ENCODE results near the gene ZNF668.

DNA sequence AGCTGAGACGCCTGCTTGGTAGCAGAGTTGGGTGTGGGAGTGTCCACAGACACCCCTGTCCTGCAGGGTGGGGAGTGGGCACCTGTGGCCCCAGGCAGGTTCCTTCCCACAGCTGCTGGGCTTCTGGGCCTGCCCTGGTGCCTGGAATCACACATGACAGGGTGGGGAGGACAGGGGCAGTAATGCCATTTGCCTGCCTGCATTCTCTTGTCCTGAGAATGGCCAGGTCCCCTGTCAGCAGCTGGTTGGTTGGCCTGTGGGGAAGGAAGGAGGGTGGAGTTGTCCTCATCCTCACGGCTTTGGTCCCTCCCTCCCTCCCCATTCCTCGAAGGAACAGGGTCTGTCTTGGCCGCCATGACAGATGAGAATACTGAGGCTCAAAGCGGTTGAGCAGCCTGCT is 9.5 kb upstream of the ZNF668 start:
- TF ChIP-seq CTCF (IDR thresholded peaks at IDR 0.05) (no peak), EZH2 (IDR thresholded peaks at IDR 0.05; ENCODE audit: borderline replicate concordance, insufficient read depth, low read depth, low read length, poor library complexity, severe bottlenecking) (no peak)
